ENCODE results near the gene HDGF.
"Not testable (repeated sequence)": the region's sequence is repeated elsewhere in the genome, so short reads cannot be mapped to it uniquely, and the experiment has no call there.

Gene HDGF

GRCh38 chr1:156765666-156766065 lies 14.2 kb upstream of the HDGF start:
- no peak for DNase-seq (ENCODE audit: low read depth, low spot score)
- CTCF ChIA-PET = interaction anchor here (0.7 to 9.6 kb wide), 8 partner anchors 9 to 126 kb away, joined by 3 to 69 read pairs (median 4); partner anchors contain the start of genes HDGF, ISG20L2 and METTL25B
- POLR2A ChIA-PET = interaction anchor here (2.2 kb wide), 1 partner anchor 14 kb away, joined by 17 read pairs; the partner anchor contains the start of gene HDGF
- TF ChIP-seq, protein P1, sequence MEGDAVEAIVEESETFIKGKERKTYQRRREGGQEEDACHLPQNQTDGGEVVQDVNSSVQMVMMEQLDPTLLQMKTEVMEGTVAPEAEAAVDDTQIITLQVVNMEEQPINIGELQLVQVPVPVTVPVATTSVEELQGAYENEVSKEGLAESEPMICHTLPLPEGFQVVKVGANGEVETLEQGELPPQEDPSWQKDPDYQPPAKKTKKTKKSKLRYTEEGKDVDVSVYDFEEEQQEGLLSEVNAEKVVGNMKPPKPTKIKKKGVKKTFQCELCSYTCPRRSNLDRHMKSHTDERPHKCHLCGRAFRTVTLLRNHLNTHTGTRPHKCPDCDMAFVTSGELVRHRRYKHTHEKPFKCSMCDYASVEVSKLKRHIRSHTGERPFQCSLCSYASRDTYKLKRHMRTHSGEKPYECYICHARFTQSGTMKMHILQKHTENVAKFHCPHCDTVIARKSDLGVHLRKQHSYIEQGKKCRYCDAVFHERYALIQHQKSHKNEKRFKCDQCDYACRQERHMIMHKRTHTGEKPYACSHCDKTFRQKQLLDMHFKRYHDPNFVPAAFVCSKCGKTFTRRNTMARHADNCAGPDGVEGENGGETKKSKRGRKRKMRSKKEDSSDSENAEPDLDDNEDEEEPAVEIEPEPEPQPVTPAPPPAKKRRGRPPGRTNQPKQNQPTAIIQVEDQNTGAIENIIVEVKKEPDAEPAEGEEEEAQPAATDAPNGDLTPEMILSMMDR (IDR thresholded peaks at IDR 0.05; ENCODE audit: insufficient read depth, low read length, missing control alignments) = no peak
- H3K4me3 ChIP-seq (ENCODE audit: low read depth, low read length) = peak overlapping the region; percentile 95

- CTCF ChIA-PET = interaction anchor here (0.7 to 9.6 kb wide), 4 partner anchors 13 to 73 kb away, joined by 3 to 69 read pairs (median 7); partner anchors contain the start of genes HDGF, ISG20L2 and METTL25B
- DNase-seq (ENCODE audit: low read depth, low spot score); H3K4me3 ChIP-seq (ENCODE audit: low read depth, low read length); POLR2A ChIA-PET: not testable (repeated sequence)
Measured at GRCh38 chr1:156765136-156765535, 13.7 kb upstream of the HDGF start.

GRCh38 chr1:156760796-156761104 lies 9.3 kb upstream of the HDGF start:
- ChIA-PET POLR2A (no interaction called here), CTCF (interaction anchor here (2.0 kb wide), 1 partner anchor 100 kb away, joined by 4 read pairs; the partner anchor contains the start of gene NTRK1)
- TF ChIP-seq, protein P1 (IDR thresholded peaks at IDR 0.05; ENCODE audit: insufficient read depth, low read length, missing control alignments) = no peak
- DNase-seq (ENCODE audit: low read depth, low spot score) = no peak
- no peak overlapping the region for H3K4me3 ChIP-seq (ENCODE audit: low read depth, low read length)

DNA sequence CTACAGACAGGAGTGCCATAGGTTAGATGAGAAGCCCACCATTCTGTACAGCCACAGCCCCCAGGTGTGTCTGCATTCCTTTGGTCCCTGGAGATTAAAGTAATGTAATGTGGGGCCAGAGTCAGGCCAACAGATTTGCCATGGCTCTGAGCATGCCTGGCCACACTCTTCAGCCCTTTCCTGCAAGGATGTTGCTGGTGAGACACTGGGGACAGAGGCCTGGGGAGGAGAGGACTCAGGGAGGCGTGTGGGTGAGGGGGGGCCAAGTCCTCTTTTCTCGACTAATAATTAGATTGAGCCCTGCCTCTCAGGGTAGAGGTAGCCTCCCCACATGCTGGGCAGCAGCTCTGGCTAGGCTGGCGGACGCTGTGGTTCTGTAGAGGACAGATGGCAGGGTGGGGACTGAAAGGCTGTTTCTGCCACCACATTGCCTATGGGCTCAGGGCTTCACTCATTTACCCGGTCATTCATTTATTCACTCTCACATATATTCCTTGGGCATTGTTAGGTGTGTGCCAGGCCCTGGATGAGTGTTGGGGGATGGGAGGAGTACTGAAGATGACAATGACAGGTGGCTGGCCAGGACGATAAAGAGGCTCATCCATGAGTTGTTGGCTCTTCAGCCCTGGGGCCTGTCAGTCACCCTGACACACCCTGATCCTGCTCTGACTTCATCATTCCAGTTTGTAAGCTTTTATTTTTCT lies 8.8 kb upstream of the HDGF start:
- CTCF ChIA-PET = interaction anchor here (2.0 kb wide), 1 partner anchor 100 kb away, joined by 4 read pairs; the partner anchor contains the start of gene NTRK1
- DNase-seq (ENCODE audit: low read depth, low spot score) = no peak
- TF ChIP-seq, protein P1 (IDR thresholded peaks at IDR 0.05; ENCODE audit: insufficient read depth, low read length, missing control alignments) = no peak
- no peak overlapping the region for H3K4me3 ChIP-seq (ENCODE audit: low read depth, low read length)
- POLR2A ChIA-PET = no interaction called here

DNA sequence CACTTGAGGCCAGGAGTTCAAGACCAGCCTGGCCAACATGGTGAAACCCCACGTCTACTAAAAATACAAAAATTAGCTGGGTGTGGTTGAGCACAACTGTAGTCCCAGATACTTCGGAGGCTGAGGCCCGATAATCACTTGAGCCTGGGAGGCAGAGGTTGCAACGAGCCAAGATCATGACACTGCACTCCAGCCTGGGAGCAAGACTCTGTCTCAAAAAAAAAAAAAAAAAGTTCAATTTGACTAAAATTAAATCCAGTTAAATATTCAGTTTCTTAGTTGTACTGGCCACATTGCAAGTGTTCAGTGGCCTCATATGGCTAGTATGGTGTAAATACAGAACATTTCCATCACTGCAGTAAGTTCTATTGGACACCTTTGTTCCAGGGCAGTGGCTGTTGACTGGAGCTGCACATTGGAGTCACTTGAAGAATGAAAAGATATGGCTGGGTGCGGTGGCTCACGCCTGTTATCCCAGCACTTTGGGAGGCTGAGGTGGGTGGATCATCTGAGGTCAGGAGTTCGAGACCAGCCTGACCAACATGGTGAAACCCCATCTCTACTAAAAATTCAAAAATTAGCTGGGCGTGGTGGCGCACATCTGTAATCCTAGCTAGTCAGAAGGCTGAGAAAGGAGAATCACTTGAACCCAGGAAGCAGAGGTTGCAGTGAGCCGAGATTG lies 6.2 kb upstream of the HDGF start:
- not testable (repeated sequence) for H3K4me3 ChIP-seq (ENCODE audit: low read depth, low read length); DNase-seq (ENCODE audit: low read depth, low spot score)
- ChIA-PET CTCF (interaction anchor here (0.6 to 1.3 kb wide), 3 partner anchors 8 to 68 kb away, joined by 3 to 4 read pairs (median 4); no protein-coding TSS in a partner anchor), POLR2A (interaction anchor here (1.3 kb wide), 1 partner anchor 29 kb away, joined by 3 read pairs; the partner anchor contains the start of genes ISG20L2 and METTL25B)

DNA sequence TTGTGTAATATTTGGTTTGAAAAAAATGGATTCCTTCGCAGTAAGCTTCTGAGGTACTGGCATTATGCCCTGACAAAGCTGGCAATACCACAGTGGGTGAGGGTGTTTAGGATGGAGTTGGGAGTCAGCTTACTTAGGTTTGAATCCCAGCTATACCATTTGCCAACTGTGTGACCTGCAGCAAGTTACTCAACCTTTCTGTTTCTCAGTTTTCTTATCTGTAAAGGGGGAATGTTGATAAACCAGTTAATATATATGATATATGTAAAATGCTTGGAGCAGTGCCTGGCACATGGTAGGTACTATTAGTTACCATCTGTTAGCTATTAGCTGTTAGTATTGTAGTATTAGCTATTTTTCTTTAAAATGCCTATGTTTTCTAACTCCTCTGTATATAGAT lies 4.9 kb upstream of the HDGF start:
- DNase-seq (ENCODE audit: low read depth, low spot score) = no peak
- H3K4me3 ChIP-seq (ENCODE audit: low read depth, low read length) = no peak overlapping the region
- TF ChIP-seq, protein P1 (IDR thresholded peaks at IDR 0.05; ENCODE audit: insufficient read depth, low read length, missing control alignments) = no peak
- CTCF ChIA-PET = interaction anchor here (1.0 to 1.5 kb wide), 3 partner anchors 10 to 134 kb away, joined by 3 to 4 read pairs (median 4); no protein-coding TSS in a partner anchor
- POLR2A ChIA-PET = interaction anchor here (1.1 kb wide), 1 partner anchor 10 kb away, joined by 4 read pairs; the partner anchor contains the start of gene PRCC

- H3K4me3 ChIP-seq (ENCODE audit: low read depth, low read length) = no peak overlapping the region
- DNase-seq (ENCODE audit: low read depth, low spot score) = no peak
- TF ChIP-seq, protein P1 (IDR thresholded peaks at IDR 0.05; ENCODE audit: insufficient read depth, low read length, missing control alignments) = no peak
- ChIA-PET CTCF (interaction anchor here (1.1 kb wide), 1 partner anchor 68 kb away, joined by 3 read pairs; no protein-coding TSS in a partner anchor), POLR2A (no interaction called here)
Measured at GRCh38 chr1:156755527-156755950, 4.1 kb upstream of the HDGF start.

Data from AG04449 (cell line).